Transverse colon (tissue), 4 donors: ENCODE results near the gene SHCBP1L.

Experiments
- POLR2AphosphoS5 ChIP-seq, 3 donors: sonication (generic); formaldehyde crosslinking; IDR thresholded peaks; one replicate each; pipeline ENCODE4 v1.6.1; 2016; ENCODE audit warnings: antibody characterized with exemption in 3 of 3
- TF ChIP-seq, protein P1 (sequence below), 5 experiments: fragments of 200-600 bp in 3 of 5; fragments of 450-650 bp in 2 of 5; sonication (generic) in 3 of 5; IDR thresholded peaks; 1 replicate in 2 of 5; 2 replicates in 3 of 5; pipeline ENCODE4 v1.5.1; 2016 to 2017; ENCODE audit warnings: antibody characterized with exemption in 5 of 5, inconsistent platforms in 3 of 5, mild to moderate bottlenecking in 2 of 5, moderate library complexity in 1 of 5

DNA sequence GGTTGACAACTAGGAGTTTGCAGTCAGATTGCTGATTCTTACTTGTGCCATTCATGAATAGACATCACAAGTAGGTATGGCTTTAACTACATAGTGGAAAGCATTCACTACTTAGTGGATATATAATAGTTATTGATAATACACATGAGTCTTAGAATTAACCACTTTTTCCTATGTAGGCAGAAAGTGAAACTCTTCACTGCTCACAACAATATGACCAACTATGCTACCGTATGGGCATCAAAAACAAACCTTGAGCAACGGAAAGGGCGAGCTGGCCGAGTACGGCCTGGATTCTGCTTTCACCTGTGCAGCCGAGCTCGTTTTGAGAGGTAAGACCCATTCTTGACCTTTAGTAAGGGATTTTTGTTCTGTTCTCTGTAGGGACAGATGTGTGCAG is 75.1 kb downstream of the SHCBP1L start:
- TF ChIP-seq, protein P1, sequence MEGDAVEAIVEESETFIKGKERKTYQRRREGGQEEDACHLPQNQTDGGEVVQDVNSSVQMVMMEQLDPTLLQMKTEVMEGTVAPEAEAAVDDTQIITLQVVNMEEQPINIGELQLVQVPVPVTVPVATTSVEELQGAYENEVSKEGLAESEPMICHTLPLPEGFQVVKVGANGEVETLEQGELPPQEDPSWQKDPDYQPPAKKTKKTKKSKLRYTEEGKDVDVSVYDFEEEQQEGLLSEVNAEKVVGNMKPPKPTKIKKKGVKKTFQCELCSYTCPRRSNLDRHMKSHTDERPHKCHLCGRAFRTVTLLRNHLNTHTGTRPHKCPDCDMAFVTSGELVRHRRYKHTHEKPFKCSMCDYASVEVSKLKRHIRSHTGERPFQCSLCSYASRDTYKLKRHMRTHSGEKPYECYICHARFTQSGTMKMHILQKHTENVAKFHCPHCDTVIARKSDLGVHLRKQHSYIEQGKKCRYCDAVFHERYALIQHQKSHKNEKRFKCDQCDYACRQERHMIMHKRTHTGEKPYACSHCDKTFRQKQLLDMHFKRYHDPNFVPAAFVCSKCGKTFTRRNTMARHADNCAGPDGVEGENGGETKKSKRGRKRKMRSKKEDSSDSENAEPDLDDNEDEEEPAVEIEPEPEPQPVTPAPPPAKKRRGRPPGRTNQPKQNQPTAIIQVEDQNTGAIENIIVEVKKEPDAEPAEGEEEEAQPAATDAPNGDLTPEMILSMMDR (IDR thresholded peaks at IDR 0.05): no peak
- TF ChIP-seq POLR2AphosphoS5 (IDR thresholded peaks at IDR 0.05): no peak
